ENCODE measurements around the gene STARD13. TPM values are rescaled to one million over a fixed set of nuclear protein-coding genes. Genes with fewer than 3 reads are reported as not detected.

The STARD13 gene
- total and polyA plus RNA-seq, 12 donors = 7.1 to 38.3 (median 27.8) TPM

GRCh38 chr13:33256148-33256840 is 29.3 kb downstream of the STARD13 start:
- Histone ChIP-seq H3K9me3 (no peaks in the 10 kb centered on the region), H3K4me1 (peaks cover 17 to 96% (median 75%) of the 10 kb centered on the region in 9 donors), H3K4me3 (no peak overlapping the region), H3K36me3 (no peaks in the 10 kb centered on the region), H3K27me3 (no peaks in the 10 kb centered on the region), H3K27ac (peak overlapping the region in 1 of 10 donors; percentile 53)
- 94% methylated on average over 3 of the region's 3 CpGs for WGBS, 2 donors
- DNase-seq (no peak), ATAC-seq (no peak)
- no peak for TF ChIP-seq CTCF (IDR thresholded peaks at IDR 0.05)
- intact Hi-C loops (cut with DNase I) = no loop called here

GRCh38 chr13:33252135-33252534 is 33.4 kb downstream of the STARD13 start:
- no peak for TF ChIP-seq CTCF (IDR thresholded peaks at IDR 0.05)

GRCh38 chr13:33251131-33251661 is 34.4 kb downstream of the STARD13 start:
- DNase-seq (peak in 1 of 2 donors; percentile 46), ATAC-seq (peak; percentile 4 to 75 (median 50))
- Histone ChIP-seq H3K27ac (peak overlapping the region; percentile 47 to 88 (median 76)), H3K36me3 (no peaks in the 10 kb centered on the region), H3K27me3 (no peaks in the 10 kb centered on the region), H3K9me3 (no peaks in the 10 kb centered on the region), H3K4me1 (peaks cover 11 to 80% (median 59%) of the 10 kb centered on the region in 9 donors), H3K4me3 (no peak overlapping the region)
- intact Hi-C loops (cut with DNase I) = no loop called here
- TF ChIP-seq CTCF (IDR thresholded peaks at IDR 0.05) = no peak
- WGBS, 2 donors = 5 to 7% methylated on average over 2 of the region's 2 CpGs

More at GRCh38 chr13:33252135-33252534, 33.4 kb downstream of the STARD13 start:
- WGBS, 2 donors = 41 to 58% methylated on average over 4 of the region's 4 CpGs
- ATAC-seq (peak; percentile 80 to 97 (median 94)), DNase-seq (peak; percentile 37 to 67)
- Histone ChIP-seq H3K4me3 (no peak overlapping the region), H3K4me1 (peaks cover 11 to 88% (median 66%) of the 10 kb centered on the region in 9 donors), H3K27me3 (no peaks in the 10 kb centered on the region), H3K36me3 (no peaks in the 10 kb centered on the region), H3K27ac (peak overlapping the region; percentile 62 to 88 (median 78)), H3K9me3 (no peaks in the 10 kb centered on the region)
- intact Hi-C loops (cut with DNase I) = no loop called here

GRCh38 chr13:33250609-33251008 is 34.9 kb downstream of the STARD13 start:
- DNase-seq (no peak), ATAC-seq (no peak)
- Histone ChIP-seq H3K4me3 (no peak overlapping the region), H3K27me3 (no peaks in the 10 kb centered on the region), H3K27ac (peak overlapping the region in 8 of 10 donors; percentile 69 to 88 (median 76)), H3K4me1 (peaks cover 11 to 79% (median 59%) of the 10 kb centered on the region in 9 donors), H3K9me3 (no peaks in the 10 kb centered on the region), H3K36me3 (no peaks in the 10 kb centered on the region)
- intact Hi-C loops (cut with DNase I) = no loop called here
- TF ChIP-seq CTCF (IDR thresholded peaks at IDR 0.05) = no peak
